Measurements from ENCODE around the gene OR10C1.

GRCh38 chr6:29486577-29486976, 47.5 kb downstream of the OR10C1 start:
- no peak for TF ChIP-seq RFX5 (IDR thresholded peaks at IDR 0.05)
- no peak for TF ChIP-seq FOSB (CRISPR knock-in tag; IDR thresholded peaks at IDR 0.05)
- TF ChIP-seq POLR2A (IDR thresholded peaks at IDR 0.05; ENCODE audit: low read length), result no peak
- no peak for TF ChIP-seq NPAS2 (CRISPR knock-in tag; IDR thresholded peaks at IDR 0.05; ENCODE audit: borderline replicate concordance)
- no peak for TF ChIP-seq JUN (IDR thresholded peaks at IDR 0.05)
